PC-9 (cell line): ENCODE measurements around the gene SERPINA10. TPM values are rescaled to one million over a fixed set of nuclear protein-coding genes. Genes with fewer than 3 reads are reported as not detected.
"Not testable (repeated sequence)": the region's sequence is repeated elsewhere in the genome, so short reads cannot be mapped to it uniquely, and the experiment has no call there.

Experiments used
- BruUV-seq: library from RNA; stranded (reverse); fragments of 400-500 nt; replicated peaks from 2 replicates; lab custom pipeline; 2021; lab: Mats Ljungman, UMichigan
- CTCF ChIA-PET: fragments of 300-600 bp; sonication (Branson Sonifier 250); formaldehyde crosslinking; loops from one replicate; lab custom pipeline; 2022; ENCODE audit warnings: antibody characterized with exemption; lab: Charles Lee
- POLR2A ChIA-PET: fragments of 300-600 bp; sonication (Branson Sonifier 250); formaldehyde crosslinking; loops from one replicate; lab custom pipeline; 2022; ENCODE audit warnings: antibody characterized with exemption; ENCODE audit not compliant: unreplicated experiment; lab: Charles Lee
- DNase-seq, 2 experiments: peaks; one replicate each; pipeline versions ENCODE4 v3.0.0 to v3.0.0-alpha.2; 2015 to 2022; ENCODE audit warnings: mixed read lengths in 1 of 2
- H2AFZ ChIP-seq: fragments of 200-600 bp; sonication (generic); 2 replicates; pipeline ENCODE4 v1.8.1; 2017; ENCODE audit warnings: antibody characterized with exemption
- H3F3A ChIP-seq: fragments of 200-600 bp; sonication (generic); 2 replicates; pipeline ENCODE4 v1.8.1; 2017; ENCODE audit warnings: antibody characterized with exemption, mild to moderate bottlenecking, low read depth; ENCODE audit not compliant: insufficient read depth
- H3K27ac ChIP-seq: fragments of 200-600 bp; sonication (generic); 2 replicates; pipeline ENCODE4 v1.6.1; 2016; ENCODE audit warnings: mixed run types
- H3K27me3 ChIP-seq: fragments of 200-600 bp; sonication (generic); 2 replicates; pipeline ENCODE4 v1.6.1; 2016; ENCODE audit warnings: low read depth, mixed run types; ENCODE audit not compliant: insufficient read depth
- H3K36me3 ChIP-seq: fragments of 200-600 bp; sonication (generic); 2 replicates; pipeline ENCODE4 v1.6.1; 2016; ENCODE audit warnings: low read depth, mixed run types
- H3K4me1 ChIP-seq: fragments of 200-600 bp; sonication (generic); replicated peaks from 2 replicates; pipeline ENCODE4 v1.6.1; 2016; ENCODE audit warnings: mixed run types; ENCODE audit not compliant: insufficient read depth
- H3K4me2 ChIP-seq: fragments of 200-600 bp; sonication (generic); 2 replicates; pipeline ENCODE4 v1.6.1; 2017; ENCODE audit warnings: mixed run types
- H3K4me3 ChIP-seq: fragments of 200-600 bp; sonication (generic); 2 replicates; pipeline ENCODE4 v1.6.1; 2016; ENCODE audit warnings: mixed run types
- H3K79me2 ChIP-seq: fragments of 200-600 bp; sonication (generic); 2 replicates; pipeline ENCODE4 v1.6.1; 2017; ENCODE audit warnings: low read depth, mixed run types
- H3K9me2 ChIP-seq: fragments of 200-600 bp; sonication (generic); 2 replicates; pipeline ENCODE4 v1.8.1; 2017; ENCODE audit warnings: mild to moderate bottlenecking; ENCODE audit not compliant: insufficient read depth
- H3K9me3 ChIP-seq: fragments of 200-600 bp; sonication (generic); 2 replicates; pipeline ENCODE4 v1.8.1; 2016; ENCODE audit warnings: low read depth; ENCODE audit not compliant: insufficient read depth
- H4K20me1 ChIP-seq: fragments of 200-600 bp; sonication (generic); 2 replicates; pipeline ENCODE4 v1.8.1; 2017; ENCODE audit not compliant: insufficient read depth
- EZH2 ChIP-seq: fragments of 200-600 bp; sonication (generic); IDR thresholded peaks from 2 replicates; pipeline ENCODE4 v1.8.0; 2017; ENCODE audit warnings: antibody characterized with exemption, low read depth
- intact Hi-C: fragments of 100-400 bp; cut with micrococcal nuclease; formaldehyde crosslinking; loops from one replicate; pipeline ENCODE4 v1.10.0; 2022; ENCODE audit not compliant: unreplicated experiment
- total RNA-seq: library from RNA; stranded (reverse); gene quantifications from 2 replicates; pipeline ENCODE4 v1.2.3, GENCODE V29; 2021
- TF ChIP-seq, protein P1 (sequence below): fragments of 200-600 bp; sonication (generic); conservative IDR thresholded peaks from 2 replicates; pipeline ENCODE4 v1.6.1; 2017; ENCODE audit warnings: mixed run types, antibody characterized with exemption, mild to moderate bottlenecking, moderate library complexity

Gene SERPINA10
- total RNA-seq, 1 experiment from 2014 or later: not detected

DNA sequence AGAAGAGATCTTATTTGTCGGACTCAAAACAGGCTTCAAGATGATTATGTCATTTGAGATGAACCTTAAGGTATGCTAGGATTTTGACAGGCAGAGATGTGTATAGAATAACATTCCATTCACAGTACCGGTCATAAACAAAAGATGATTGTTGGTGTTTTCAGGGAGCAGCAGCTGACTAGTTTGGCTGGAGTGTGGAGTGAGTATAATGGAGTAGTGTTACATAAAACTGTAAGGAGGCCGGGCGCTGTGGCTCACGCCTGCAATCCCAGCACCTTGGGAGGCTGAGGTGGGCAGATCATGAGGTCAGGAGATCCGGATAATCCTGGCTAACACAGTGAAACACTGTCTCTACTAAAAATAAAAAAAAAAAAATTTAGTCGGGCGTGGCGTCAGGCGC is 23.9 kb downstream of the SERPINA10 start:
- H3K9me2 ChIP-seq: no peaks in the 10 kb centered on the region
- CTCF ChIA-PET: no interaction called here
- no peaks in the 10 kb centered on the region for H3K4me1 ChIP-seq
- H4K20me1 ChIP-seq: no peaks in the 10 kb centered on the region
- intact Hi-C loops: no loop called here
- TF ChIP-seq, protein P1, sequence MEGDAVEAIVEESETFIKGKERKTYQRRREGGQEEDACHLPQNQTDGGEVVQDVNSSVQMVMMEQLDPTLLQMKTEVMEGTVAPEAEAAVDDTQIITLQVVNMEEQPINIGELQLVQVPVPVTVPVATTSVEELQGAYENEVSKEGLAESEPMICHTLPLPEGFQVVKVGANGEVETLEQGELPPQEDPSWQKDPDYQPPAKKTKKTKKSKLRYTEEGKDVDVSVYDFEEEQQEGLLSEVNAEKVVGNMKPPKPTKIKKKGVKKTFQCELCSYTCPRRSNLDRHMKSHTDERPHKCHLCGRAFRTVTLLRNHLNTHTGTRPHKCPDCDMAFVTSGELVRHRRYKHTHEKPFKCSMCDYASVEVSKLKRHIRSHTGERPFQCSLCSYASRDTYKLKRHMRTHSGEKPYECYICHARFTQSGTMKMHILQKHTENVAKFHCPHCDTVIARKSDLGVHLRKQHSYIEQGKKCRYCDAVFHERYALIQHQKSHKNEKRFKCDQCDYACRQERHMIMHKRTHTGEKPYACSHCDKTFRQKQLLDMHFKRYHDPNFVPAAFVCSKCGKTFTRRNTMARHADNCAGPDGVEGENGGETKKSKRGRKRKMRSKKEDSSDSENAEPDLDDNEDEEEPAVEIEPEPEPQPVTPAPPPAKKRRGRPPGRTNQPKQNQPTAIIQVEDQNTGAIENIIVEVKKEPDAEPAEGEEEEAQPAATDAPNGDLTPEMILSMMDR: no peak
- no peak for TF ChIP-seq EZH2
- POLR2A ChIA-PET: no interaction called here
- no peaks in the 10 kb centered on the region for H3K79me2 ChIP-seq
- no peak overlapping the region for H2AFZ ChIP-seq
- H3K4me2 ChIP-seq: no peak overlapping the region
- H3F3A ChIP-seq: no peaks in the 10 kb centered on the region
- no TSS peak for BruUV-seq
- no peak overlapping the region for H3K27ac ChIP-seq
- H3K4me3 ChIP-seq: no peak overlapping the region
- no peaks in the 10 kb centered on the region for H3K9me3 ChIP-seq
- H3K36me3 ChIP-seq: no peaks in the 10 kb centered on the region
- no peaks in the 10 kb centered on the region for H3K27me3 ChIP-seq
- DNase-seq: no peak

- DNase-seq, H3K4me3 ChIP-seq, H3K79me2 ChIP-seq, H3K4me2 ChIP-seq, H3K9me2 ChIP-seq, H3K36me3 ChIP-seq, H2AFZ ChIP-seq, H3K9me3 ChIP-seq, CTCF ChIA-PET, BruUV-seq, H3K27me3 ChIP-seq, H3F3A ChIP-seq, H3K4me1 ChIP-seq, H4K20me1 ChIP-seq, intact Hi-C loops, H3K27ac ChIP-seq, POLR2A ChIA-PET: not testable (repeated sequence)
Observed at GRCh38 chr14:94268582-94268981, 24.5 kb downstream of the SERPINA10 start.

- Histone ChIP-seq H3K4me3 (no peak overlapping the region), H3K4me1 (no peaks in the 10 kb centered on the region), H3K27ac (no peak overlapping the region), H4K20me1 (no peaks in the 10 kb centered on the region), H3K79me2 (no peaks in the 10 kb centered on the region), H2AFZ (no peak overlapping the region), H3K9me2 (no peaks in the 10 kb centered on the region), H3K9me3 (no peaks in the 10 kb centered on the region), H3F3A (no peaks in the 10 kb centered on the region), H3K27me3 (no peaks in the 10 kb centered on the region), H3K36me3 (no peaks in the 10 kb centered on the region), H3K4me2 (no peak overlapping the region)
- DNase-seq: no peak
- TF ChIP-seq, protein P1: no peak
- TF ChIP-seq EZH2: no peak
- BruUV-seq: no TSS peak
- POLR2A ChIA-PET: no interaction called here
- CTCF ChIA-PET: no interaction called here
- intact Hi-C loops: no loop called here
Observed at GRCh38 chr14:94267352-94267751, 25.7 kb downstream of the SERPINA10 start.

- BruUV-seq, DNase-seq, intact Hi-C loops: not testable (repeated sequence)
Observed at GRCh38 chr14:94264195-94264594, 28.9 kb downstream of the SERPINA10 start.

More at GRCh38 chr14:94264195-94264594, 28.9 kb downstream of the SERPINA10 start:
- H3K4me2 ChIP-seq, H3K27me3 ChIP-seq, H3K4me1 ChIP-seq, H3K36me3 ChIP-seq, POLR2A ChIA-PET, CTCF ChIA-PET, H3K9me2 ChIP-seq, H4K20me1 ChIP-seq, H3K4me3 ChIP-seq, H3K9me3 ChIP-seq, H3K27ac ChIP-seq, H3F3A ChIP-seq, H2AFZ ChIP-seq, H3K79me2 ChIP-seq: not testable (repeated sequence)
